Measurements from ENCODE around the gene FHDC1. TPM values are rescaled to one million over a fixed set of nuclear protein-coding genes. Genes with fewer than 3 reads are reported as not detected.
A peak's percentile ranks its signal among the peaks of the same experiment; 100 is the strongest.

Gene FHDC1
- total RNA-seq, 1 donor = under 0.01 TPM

- peak in 1 of 3 donors; percentile 32 for DNase-seq (ENCODE audit: low read depth in 2 of 3, low spot score in 2 of 3)
Measured at GRCh38 chr4:152936446-152937335, 568 bp downstream of the FHDC1 start.

GRCh38 chr4:152937336-152938236, 1.5 kb downstream of the FHDC1 start:
- DNase-seq (ENCODE audit: low read depth in 2 of 3, low spot score in 2 of 3) = peak in 2 of 3 donors; percentile 41 to 57

- DNase-seq (ENCODE audit: low read depth in 2 of 3, low spot score in 2 of 3) = no peak
Measured at GRCh38 chr4:152938237-152938947, 2.3 kb downstream of the FHDC1 start.

- no peak for DNase-seq (ENCODE audit: low read depth in 2 of 3, low spot score in 2 of 3)
Measured at GRCh38 chr4:152939621-152940020, 3.5 kb downstream of the FHDC1 start.

- no peak for DNase-seq (ENCODE audit: low read depth in 2 of 3, low spot score in 2 of 3)
Measured at GRCh38 chr4:152940461-152940860, 4.3 kb downstream of the FHDC1 start.

GRCh38 chr4:152941411-152941810, 5.3 kb downstream of the FHDC1 start:
- DNase-seq (ENCODE audit: low read depth in 2 of 3, low spot score in 2 of 3) = no peak

- DNase-seq (ENCODE audit: low read depth in 2 of 3, low spot score in 2 of 3) = no peak
Measured at GRCh38 chr4:152942346-152942745, 6.2 kb downstream of the FHDC1 start.

- DNase-seq (ENCODE audit: low read depth in 2 of 3, low spot score in 2 of 3) = no peak
Measured at GRCh38 chr4:152943672-152944071, 7.5 kb downstream of the FHDC1 start.

GRCh38 chr4:152944666-152945320, 8.7 kb downstream of the FHDC1 start:
- no peak for DNase-seq (ENCODE audit: low read depth in 2 of 3, low spot score in 2 of 3)

- DNase-seq (ENCODE audit: low read depth in 2 of 3, low spot score in 2 of 3) = no peak
Measured at GRCh38 chr4:152945639-152946038, 9.5 kb downstream of the FHDC1 start.

- no peak for DNase-seq (ENCODE audit: low read depth in 2 of 3, low spot score in 2 of 3)
Measured at GRCh38 chr4:152946446-152946845, 10.3 kb downstream of the FHDC1 start.

GRCh38 chr4:152947311-152947710, 11.2 kb downstream of the FHDC1 start:
- DNase-seq (ENCODE audit: low read depth in 2 of 3, low spot score in 2 of 3) = no peak

- no peak for DNase-seq (ENCODE audit: low read depth in 2 of 3, low spot score in 2 of 3)
Measured at GRCh38 chr4:152949930-152950329, 13.8 kb downstream of the FHDC1 start.

GRCh38 chr4:152950402-152951274, 14.5 kb downstream of the FHDC1 start:
- no peak for DNase-seq (ENCODE audit: low read depth in 2 of 3, low spot score in 2 of 3)

- DNase-seq (ENCODE audit: low read depth in 2 of 3, low spot score in 2 of 3) = no peak
Measured at GRCh38 chr4:152951348-152951747, 15.2 kb downstream of the FHDC1 start.

- no peak for DNase-seq (ENCODE audit: low read depth in 2 of 3, low spot score in 2 of 3)
Measured at GRCh38 chr4:152953514-152953913, 17.4 kb downstream of the FHDC1 start.

GRCh38 chr4:152954741-152955140, 18.6 kb downstream of the FHDC1 start:
- no peak for DNase-seq (ENCODE audit: low read depth in 2 of 3, low spot score in 2 of 3)

- no peak for DNase-seq (ENCODE audit: low read depth in 2 of 3, low spot score in 2 of 3)
Measured at GRCh38 chr4:152956147-152956546, 20.0 kb downstream of the FHDC1 start.

GRCh38 chr4:152956650-152957436, 20.7 kb downstream of the FHDC1 start:
- DNase-seq (ENCODE audit: low read depth in 2 of 3, low spot score in 2 of 3) = no peak
